GM19328 (cell line): ENCODE measurements around the gene CEBPG.

Source experiments
- ATAC-seq: cut with Tn5 transposase; IDR thresholded peaks from one replicate; pipeline ENCODE4 v1.9.1; 2021; ENCODE audit warnings: mild to moderate bottlenecking, moderate library complexity; ENCODE audit not compliant: unreplicated experiment

Gene CEBPG

DNA sequence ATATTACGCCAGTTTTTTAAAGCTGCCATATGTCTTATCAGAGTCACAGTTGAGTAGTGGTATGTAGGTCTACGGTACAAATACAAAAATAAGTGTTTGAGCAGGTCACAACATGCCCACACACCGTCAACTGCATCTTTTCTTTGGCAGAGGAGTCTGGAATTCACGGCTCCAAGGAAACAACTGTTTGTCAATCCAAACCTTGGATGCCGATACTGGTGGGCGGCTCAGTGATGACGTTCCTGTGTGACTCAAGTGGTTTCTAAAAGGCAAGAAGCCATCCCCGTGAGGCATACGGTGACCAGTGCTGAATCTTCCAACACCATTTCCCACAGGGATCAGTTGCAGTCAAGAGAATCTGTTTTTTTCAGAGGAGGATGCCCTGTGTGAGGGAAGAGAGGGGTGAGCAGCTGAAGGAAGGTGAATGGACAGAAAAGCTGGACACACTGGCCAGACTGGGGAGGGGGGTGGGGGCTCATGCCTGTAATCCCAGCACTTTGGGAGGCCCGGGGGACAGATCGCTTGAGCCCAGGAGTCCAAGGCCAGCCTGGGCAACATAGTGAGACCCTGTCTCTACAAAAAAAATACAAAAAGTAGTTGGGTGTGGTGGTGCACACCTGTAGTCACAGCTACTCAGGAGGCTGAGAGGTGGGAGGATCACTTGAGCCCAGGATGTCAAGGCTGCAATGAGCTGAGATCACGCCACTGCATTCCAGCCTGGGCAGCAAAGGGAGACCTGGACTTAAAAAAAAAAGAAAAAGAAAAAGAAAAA is 22.8 kb upstream of the CEBPG start:
- ATAC-seq, result no peak

DNA sequence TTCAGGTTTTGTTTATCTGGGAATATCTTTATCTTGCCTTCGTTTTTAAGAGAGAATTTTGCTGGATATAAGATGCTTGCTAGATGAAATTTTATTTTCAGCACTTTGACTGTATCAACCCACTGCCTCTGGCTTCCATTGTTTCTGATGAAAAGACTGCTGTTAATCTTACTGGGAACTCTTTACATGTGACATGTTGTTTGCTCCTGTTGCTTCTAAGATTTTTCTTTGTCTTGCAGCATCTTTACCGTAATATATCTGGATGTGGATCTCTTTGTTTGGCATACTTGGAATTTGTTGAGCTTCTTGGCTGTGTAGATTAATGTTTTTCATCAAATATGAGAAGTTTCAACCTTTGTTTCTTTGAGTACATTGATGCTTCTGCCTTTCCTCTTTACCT is 18.0 kb upstream of the CEBPG start:
- no peak for ATAC-seq

DNA sequence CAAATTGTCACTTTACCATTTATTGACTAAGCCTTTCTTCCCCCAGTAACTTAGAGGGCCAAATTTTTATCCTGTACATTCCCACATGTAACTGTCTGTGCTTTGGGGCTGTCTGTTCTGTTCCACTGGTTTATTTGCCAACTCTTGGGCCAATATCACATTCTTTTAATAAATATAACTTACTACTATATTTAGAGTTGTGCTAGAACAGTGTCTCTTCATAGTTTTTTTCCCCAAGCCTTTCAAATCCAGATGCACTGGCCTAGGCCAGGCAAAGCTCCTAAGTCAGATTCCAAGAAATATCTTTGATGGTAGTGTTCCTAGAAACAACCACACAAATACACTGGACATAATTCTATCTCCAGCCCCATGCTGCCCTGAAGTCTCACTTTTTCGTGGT is 16.0 kb upstream of the CEBPG start:
- ATAC-seq, result no peak

DNA sequence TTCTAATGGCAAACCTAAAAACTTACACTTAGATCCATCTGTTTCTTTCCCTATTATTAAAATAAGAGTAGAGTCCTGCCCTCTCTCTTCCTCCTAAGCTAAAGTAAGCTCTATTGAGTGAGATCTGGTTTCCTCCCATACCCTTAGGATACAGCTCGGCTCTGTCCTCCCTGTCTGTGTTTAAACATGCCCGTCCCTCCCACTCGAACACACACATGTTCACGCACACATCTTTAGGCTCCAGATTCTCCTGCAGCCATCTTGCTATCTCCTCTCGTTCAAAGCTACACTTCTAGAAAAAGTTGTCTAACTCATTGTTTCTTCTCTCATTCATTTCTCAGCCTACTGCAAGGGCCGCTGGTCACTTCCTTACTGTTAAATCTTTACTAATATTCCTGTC is 15.1 kb upstream of the CEBPG start:
- no peak for ATAC-seq

DNA sequence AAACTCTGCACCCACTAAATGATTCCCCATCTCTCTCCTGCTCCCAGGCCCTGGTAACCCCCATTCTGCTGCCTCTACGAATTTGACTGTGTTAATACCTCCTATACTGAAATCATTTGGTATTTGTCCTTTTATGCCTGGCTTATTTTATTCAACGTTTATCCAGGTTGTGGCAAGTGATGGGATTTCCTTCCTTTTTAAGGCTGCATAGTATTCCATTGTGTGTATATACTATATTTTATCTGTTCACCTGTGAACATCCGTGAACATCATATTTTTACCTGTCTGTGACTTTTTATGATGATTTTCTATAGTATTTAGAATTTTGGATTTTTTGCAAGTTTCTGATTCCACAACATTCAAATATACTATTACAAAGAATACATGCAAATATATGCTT is 13.9 kb upstream of the CEBPG start:
- ATAC-seq, result no peak

DNA sequence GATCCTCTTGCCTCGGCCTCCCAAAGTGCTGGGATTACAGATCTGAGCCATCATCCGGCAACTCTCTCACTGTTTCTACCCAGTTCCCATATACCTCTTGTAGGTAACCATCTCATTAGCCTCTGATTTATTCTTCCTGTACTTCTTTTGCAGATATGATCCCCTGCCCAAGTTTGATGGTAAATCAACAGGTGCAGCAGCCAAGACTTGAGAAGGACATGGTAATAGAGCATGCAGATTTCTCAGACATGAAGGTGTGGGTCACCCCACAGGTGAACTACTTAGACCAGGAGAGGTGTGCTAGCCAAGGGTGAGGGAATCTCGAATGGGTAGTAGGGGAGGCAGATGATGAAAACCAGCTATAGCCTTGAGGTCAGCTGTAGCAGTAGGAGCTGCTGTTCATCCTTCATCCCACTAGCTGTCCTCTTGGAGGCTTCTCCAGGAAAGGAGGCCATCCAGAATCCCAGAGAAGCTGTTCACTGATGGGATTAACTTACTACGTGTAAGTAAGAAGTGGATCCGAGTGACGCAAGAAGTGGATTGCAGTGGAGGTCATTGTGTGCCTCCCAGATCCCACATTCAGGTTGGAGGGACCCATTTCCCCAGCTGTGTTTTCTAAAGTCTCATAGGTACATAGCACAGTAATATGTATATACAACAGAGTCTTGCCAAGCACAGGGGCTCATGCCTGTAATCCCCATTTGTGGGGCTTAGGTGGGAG is 10.8 kb upstream of the CEBPG start:
- no peak for ATAC-seq

DNA sequence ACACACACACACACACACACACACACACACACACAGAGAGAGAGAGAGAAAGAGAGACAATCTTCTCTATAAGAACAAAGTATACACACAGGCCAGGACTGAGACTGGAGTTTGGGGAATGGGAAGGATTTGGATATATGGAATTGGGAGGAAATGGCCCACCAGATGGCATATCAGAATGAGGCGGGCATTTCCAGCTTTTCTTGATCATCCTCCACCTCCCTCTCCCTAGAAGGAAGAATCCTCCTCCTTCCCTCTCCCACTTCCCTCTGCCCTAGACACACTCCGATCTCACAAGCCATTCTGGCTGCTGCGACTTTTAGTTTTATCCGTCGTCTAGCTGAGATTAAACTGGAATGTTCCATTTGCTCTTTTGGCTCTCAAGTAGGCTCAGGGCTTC is 10.0 kb upstream of the CEBPG start:
- no peak for ATAC-seq

DNA sequence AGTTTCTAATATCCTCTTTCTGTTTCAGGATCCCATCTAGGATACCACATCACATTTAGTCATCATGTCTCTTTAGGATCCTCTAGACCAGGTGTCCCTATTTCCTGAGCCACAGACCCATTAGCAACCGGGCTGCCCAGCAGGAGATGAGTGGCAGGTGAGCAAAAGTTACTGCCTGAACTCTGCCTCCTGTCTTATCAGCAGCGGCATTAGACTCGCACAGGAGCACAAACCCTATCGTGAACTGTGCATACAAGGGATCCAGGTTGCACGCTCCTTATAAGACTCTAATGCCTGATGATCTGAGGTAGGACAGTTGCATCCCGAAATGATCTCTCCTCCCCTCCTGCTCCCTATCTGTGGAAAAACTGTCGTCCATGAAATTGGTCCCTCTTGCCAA is 7.8 kb upstream of the CEBPG start:
- no peak for ATAC-seq

DNA sequence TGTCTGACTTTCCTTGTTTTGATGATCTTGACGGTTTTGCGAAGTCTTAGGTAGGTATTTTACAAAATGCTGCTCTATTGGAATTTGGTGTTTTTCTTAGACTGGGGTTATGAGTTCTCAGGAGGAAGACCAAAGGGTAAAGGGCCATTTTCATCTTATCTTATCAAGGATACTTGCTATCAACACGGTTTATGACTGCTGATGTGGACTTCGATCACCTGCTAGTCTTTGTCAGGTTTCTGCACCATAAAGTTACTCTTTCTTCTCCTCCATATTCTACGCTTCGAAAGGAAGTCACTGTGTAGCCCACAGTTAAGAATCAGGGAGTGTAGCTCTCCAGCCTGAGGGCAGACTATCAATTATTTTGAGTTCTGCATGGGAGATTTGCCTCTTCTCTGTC is 7.4 kb upstream of the CEBPG start:
- no peak for ATAC-seq

DNA sequence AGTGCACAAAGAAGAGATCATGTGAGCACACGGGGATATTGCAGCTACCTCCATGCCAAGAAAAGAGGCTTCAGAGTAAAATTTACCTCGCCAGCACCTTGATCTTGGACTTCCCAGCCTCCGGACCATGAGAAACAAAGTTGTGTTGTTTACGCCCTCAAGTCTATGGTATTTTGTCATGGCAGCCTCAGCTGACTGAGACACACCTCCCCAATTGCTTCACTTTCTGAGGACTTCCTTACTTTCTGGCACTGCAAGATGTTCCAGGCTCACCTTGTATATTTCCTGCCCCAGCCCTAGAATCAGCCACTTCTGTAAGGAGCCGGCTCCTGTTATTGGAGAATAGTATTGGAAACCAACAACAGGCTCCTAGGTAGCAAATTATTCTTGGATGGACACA is 6.6 kb upstream of the CEBPG start:
- ATAC-seq, result no peak

DNA sequence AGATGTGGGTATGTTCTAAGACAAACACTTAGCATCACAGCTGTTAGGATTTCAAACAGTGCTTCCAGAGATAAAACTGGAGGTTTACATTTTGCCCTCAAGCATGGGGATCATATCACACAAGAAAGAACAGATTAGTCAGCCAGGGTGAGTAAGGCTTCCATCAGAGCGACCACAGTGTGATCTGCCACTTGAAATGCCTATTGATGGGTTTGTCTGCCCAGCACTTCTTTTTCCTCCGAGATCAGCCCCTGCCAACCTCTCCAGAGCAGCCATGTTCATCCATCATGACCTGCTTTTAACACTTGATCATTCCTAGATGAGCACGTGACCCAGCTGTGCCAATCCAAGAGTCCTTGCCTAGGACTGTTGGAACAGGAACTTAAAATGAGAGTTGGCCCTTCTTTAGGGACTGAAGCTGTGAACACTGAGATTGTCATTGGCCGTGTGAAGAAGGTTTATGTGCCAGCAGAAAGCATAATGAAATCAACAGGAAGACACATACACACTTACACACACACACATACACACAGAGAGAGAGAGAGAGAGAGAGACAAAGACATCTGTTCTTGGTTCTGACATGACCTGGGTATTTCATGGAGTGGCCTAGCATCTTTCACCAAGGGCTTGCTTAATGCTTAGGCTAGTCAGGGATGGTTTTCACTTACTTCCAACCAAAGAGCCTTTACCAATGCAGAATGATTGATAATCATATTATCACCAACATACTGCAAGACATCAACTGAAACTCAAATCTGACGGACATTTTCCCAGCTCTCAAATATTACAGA is 5.2 kb upstream of the CEBPG start:
- ATAC-seq, result no peak

DNA sequence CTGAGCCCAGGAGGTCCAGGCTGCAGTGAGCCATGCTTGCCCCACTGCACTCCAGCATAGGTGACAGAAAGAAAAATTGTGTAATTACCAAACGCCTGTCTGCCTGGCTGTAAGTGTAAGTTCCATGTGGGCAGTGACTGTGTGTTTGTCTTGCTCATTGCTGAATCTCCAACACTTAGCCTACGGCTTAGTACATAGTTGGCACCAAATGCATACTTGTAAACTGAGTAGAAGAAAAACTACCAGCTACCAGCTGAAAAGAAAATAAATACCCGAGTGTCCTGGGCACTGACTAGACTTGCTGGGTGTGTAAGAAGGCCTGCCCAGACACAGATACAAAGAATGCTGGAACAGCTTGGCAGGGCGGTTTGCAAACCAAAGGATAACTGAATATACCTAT is 2.7 kb upstream of the CEBPG start:
- ATAC-seq, result no peak

DNA sequence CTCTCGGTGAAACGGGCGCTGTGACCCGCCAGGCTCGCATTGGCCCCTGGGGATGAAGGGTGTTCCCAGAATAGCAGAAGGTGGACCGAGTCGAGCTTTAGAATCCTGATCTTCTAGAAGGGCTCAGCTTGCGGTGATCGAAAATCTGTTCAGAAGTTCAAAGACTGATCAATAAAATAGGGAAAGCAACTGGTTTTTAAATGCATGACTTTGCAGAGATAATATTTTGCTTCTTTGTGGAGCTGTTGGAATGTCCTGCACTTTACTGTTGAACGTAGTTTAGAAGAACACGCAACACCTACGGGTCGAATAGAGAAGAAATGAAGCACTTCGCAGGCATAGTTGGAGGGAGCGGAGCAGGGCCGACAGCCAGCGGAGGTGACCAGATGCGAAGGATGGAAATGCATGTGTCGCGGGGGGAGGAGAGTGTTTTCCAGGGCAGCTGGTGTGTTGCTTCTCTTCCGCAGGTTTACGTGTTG is 766 bp downstream of the CEBPG start:
- no peak for ATAC-seq

DNA sequence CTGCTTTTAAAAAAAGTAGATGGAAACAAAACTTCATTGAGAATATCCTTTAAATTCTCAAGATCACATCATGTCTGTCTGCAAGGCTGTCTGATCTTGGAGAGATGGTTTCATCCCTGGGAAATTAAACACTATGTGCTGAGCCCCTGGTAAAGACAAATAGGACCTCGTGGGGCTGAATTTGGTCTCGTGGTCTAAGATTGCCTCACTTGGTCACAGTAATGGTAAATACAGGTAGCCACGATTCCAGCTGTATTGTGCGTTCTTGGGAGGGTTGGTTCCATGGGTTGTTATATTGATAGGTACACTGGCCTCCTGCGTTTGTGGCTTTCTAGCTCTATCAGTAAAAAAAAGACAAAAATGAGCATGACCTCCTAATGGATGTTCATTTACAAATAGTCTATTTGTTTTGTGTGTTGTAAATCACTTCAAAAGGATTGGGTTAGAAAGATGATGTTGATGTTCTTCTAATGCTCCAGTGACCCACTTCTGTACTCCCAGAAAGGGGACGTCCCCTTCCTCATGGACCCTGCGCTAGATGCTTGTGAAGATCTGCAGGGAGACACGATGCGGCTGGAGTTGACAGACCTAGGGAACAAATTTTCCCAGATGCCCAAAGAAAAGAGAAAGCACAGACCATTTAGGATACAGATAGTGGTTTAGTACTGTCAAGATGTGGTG is 1.8 kb downstream of the CEBPG start:
- ATAC-seq, result no peak

DNA sequence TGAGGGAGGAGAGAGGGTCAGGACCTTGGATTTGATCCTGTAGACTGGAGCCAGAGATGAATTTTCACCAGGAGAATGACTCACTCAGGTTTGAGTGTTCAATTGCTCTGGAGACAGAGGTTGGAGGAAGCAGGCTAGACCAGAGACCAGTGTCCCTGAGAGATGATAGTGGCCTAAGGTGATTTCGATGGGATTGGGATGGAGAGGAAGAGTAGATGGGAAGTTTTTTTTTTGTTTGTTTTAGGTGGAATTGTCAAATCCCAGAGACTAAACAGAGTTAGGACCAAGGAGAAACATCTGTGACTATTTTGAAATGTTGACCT is 2.3 kb downstream of the CEBPG start:
- ATAC-seq, result no peak

DNA sequence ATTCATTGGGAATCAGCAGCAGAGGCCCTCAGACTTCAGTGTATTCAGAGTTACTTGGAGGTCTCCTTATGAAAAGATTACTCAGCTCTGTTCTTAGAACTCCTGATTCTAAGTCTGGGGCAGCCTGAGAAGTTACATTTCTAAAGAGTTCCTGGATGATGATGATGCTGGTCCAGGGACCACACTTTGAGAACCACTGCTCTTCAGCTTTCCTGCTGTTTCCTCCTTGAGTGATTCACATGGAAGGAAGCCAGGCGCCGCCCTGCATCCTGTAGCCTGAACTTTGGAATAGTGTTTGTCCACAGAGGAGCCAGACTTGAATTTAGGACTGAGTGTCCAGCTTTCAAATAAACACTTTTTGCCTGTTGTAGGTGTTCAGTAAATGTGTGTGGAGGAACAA is 2.9 kb downstream of the CEBPG start:
- ATAC-seq, result no peak

DNA sequence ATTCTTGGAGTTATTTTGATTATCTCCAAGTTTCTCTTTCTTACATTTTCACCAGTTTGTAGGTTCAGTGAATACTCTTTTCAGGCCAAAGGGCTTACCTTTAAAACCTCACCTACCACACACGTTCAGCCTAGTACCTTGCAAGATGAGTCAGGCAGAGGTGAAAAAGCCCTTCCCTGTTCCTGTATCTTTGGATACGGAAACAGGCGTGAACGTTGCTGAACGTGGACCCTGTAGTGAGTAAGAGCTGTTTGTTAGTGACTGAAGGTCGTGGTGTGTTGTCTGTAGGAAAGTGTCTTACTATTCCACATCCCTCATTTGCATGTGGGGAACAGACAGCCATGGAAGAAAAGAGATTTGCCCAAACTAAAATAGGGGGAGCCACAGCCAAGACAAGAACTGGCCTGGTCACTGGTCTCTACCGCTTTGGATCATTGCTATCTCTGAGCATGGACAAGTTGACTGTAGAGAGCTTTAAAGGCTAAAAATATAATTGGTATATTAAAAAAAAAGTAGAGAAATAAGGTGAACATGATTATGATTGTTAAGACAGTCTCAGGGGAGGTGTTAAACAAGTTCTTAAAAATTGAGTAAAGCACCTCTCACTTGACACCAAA is 3.5 kb downstream of the CEBPG start:
- no peak for ATAC-seq

DNA sequence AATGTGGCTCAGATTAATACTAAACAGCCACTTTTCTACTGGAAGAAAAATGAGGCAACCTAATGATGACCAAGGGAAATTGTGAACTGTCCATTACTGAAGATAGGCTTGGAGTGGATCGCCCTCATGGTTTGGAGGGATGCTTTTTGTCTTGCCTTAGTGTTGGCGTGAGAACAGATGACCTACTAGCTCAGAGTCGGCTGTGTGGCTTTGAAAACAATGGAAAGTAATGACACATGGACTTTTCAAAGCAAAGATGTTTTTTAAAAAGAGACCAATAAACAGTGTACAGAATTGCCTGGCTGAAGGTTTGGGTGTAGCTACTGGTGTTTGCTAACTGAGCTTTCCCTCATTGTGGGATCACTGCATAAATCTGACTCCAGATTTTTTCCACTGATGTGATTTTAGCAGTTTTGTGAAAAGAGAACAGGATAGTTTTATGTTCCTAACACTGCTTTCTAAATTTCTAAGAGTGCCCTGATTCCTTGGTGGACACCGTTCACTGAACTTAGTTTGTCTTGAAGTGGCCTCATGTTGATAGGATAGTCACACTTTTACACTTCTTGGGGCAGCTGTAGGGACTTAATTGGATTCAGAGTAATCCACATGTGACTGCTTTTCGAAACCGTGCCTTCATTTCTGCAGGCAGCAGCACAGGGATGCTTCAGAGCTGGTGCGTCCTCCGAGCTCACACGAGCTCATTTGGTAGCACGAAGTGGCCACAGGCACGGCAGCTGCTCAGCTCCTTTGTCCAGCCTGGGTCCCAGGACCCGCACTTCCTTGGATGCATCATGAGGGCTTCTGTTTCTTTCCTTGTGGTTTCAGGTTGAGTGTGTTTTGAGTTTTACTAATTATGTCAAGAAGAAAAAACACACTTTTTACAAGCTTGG is 4.3 kb downstream of the CEBPG start:
- no peak for ATAC-seq

DNA sequence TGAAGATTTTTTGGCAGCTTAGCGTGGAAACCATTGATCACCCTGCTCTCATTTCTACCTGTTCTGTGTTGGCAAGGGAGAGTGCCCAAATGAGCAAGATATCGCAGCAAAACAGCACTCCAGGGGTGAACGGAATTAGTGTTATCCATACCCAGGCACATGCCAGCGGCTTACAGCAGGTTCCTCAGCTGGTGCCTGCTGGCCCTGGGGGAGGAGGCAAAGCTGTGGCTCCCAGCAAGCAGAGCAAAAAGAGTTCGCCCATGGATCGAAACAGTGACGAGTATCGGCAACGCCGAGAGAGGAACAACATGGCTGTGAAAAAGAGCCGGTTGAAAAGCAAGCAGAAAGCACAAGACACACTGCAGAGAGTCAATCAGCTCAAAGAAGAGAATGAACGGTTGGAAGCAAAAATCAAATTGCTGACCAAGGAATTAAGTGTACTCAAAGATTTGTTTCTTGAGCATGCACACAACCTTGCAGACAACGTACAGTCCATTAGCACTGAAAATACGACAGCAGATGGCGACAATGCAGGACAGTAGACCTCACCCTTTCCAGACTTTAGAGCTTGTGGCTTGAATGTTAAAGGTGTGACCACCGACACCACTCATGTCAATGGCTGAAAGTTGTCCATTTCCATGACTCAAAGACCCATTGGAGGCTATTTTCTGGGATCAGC is 5.8 kb downstream of the CEBPG start:
- ATAC-seq, result no peak
